Panc1 (cell line): ENCODE results near the gene KCNMB1.

ENCODE experiments used
- CTCF ChIP-seq: fragments of 450-650 bp; IDR thresholded peaks from 2 replicates; pipeline ENCODE4 v1.5.1; 2017; ENCODE audit warnings: mild to moderate bottlenecking
- REST ChIP-seq, 2 experiments: IDR thresholded peaks; 2 replicates each; pipeline ENCODE4 v1.6.1; 2011 to 2012; ENCODE audit warnings: low read depth in 2 of 2, control low read depth in 1 of 2, low read length in 1 of 2, mild to moderate bottlenecking in 1 of 2, moderate library complexity in 1 of 2; ENCODE audit not compliant: insufficient read depth in 1 of 2
- SIN3A ChIP-seq: IDR thresholded peaks from 2 replicates; pipeline ENCODE4 v1.6.1; 2012; ENCODE audit warnings: low read depth, mild to moderate bottlenecking, low read length, moderate library complexity, borderline replicate concordance; ENCODE audit not compliant: insufficient read depth
- TCF7L2 ChIP-seq: IDR thresholded peaks from 2 replicates; pipeline ENCODE4 v1.6.1; 2011; ENCODE audit warnings: mild to moderate bottlenecking, low read depth, low read length, inconsistent platforms

DNA sequence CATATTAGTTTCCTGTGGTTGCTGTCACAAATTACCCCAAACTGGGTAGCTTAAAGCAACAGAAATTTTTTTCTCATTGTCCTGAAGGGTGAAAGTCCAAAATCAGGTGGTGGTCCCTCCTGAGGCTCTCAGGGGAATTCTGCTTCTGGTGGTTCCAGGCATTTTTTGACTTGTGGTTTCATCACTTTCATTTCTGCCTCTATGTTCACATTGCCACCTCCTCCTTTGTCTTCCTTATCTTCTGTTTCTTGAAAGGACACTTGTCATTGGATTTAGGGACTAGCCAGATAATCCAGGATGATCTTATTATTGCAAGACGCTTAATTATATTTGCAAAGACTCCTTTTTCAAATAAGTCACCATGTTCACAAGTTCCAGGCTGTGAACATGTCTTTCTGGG lies 43.2 kb downstream of the KCNMB1 start:
- TF ChIP-seq CTCF, result no peak
- TF ChIP-seq SIN3A, result no peak
- no peak for TF ChIP-seq REST (IDR thresholded peaks at IDR 0.05; ENCODE audit: insufficient read depth in 1 of 2, low read depth in 2 of 2, low read length in 1 of 2)
- TF ChIP-seq TCF7L2, result no peak
